GM19193 (cell line): ENCODE measurements around the gene DCXR.

ENCODE experiments used
- POLR2A ChIP-seq: IDR thresholded peaks from 4 replicates; pipeline ENCODE4 v1.6.1; 2011; ENCODE audit not compliant: insufficient read depth, insufficient read length; ENCODE audit errors: extremely low read depth

Gene DCXR

GRCh38 chr17:82029990-82030469 lies 7.5 kb downstream of the DCXR start:
- no peak for TF ChIP-seq POLR2A

- no peak for TF ChIP-seq POLR2A
Measured at GRCh38 chr17:82029391-82029790, 8.1 kb downstream of the DCXR start.

GRCh38 chr17:82028966-82029365 lies 8.5 kb downstream of the DCXR start:
- no peak for TF ChIP-seq POLR2A

- TF ChIP-seq POLR2A, result no peak
Measured at GRCh38 chr17:82028246-82028645, 9.3 kb downstream of the DCXR start.

- no peak for TF ChIP-seq POLR2A
Measured at GRCh38 chr17:82025401-82026107, 11.9 kb downstream of the DCXR start.

GRCh38 chr17:82024859-82025258 lies 12.6 kb downstream of the DCXR start:
- no peak for TF ChIP-seq POLR2A

GRCh38 chr17:82023447-82024241 lies 13.9 kb downstream of the DCXR start:
- no peak for TF ChIP-seq POLR2A

GRCh38 chr17:82022981-82023446 lies 14.5 kb downstream of the DCXR start, which contains the start of gene LRRC45:
TSS of gene LRRC45 (plus strand) at chr17:82023305. CDS start at chr17:82023644, 339 bp downstream.
- TF ChIP-seq POLR2A, result no peak

GRCh38 chr17:82022310-82022980 lies 15.1 kb downstream of the DCXR start, which contains the start of gene CENPX:
TSS of gene CENPX (minus strand) at chr17:82022878. CDS start at chr17:82022861, 17 bp downstream.
- peak; percentile 67 for TF ChIP-seq POLR2A

GRCh38 chr17:82021900-82022309 lies 15.6 kb downstream of the DCXR start:
- TF ChIP-seq POLR2A, result no peak

GRCh38 chr17:82021107-82021899 lies 16.2 kb downstream of the DCXR start:
- TF ChIP-seq POLR2A, result no peak

GRCh38 chr17:82020572-82021106 lies 16.9 kb downstream of the DCXR start:
- no peak for TF ChIP-seq POLR2A

GRCh38 chr17:82019690-82020571 lies 17.6 kb downstream of the DCXR start:
- TF ChIP-seq POLR2A, result no peak
